T-helper 2 cell treated with Interferon-gamma antibody and Interleukin-4, amounts not matched to agents 5 μg/mL and 100 μg/mL, for 36 hours (primary cell): ENCODE data around the gene EPS8L1.
"Not testable (repeated sequence)": the region's sequence is repeated elsewhere in the genome, so short reads cannot be mapped to it uniquely, and the experiment has no call there.

Experiments
- DNase-seq: peaks from one replicate; pipeline ENCODE4 v3.0.0; 2021; ENCODE audit warnings: low spot score
- H3K27ac Mint-ChIP-seq: one replicate; pipeline ENCODE4 v1.8.0; 2021; ENCODE audit warnings: mild to moderate bottlenecking, mixed read lengths
- H3K27me3 Mint-ChIP-seq: one replicate; pipeline ENCODE4 v1.8.0; 2021; ENCODE audit warnings: low read depth, mixed read lengths
- H3K36me3 Mint-ChIP-seq: one replicate; pipeline ENCODE4 v1.8.0; 2021; ENCODE audit warnings: low read depth, mixed read lengths
- H3K4me1 Mint-ChIP-seq: one replicate; pipeline ENCODE4 v1.8.0; 2021; ENCODE audit warnings: low read depth, mixed read lengths
- H3K4me3 Mint-ChIP-seq: one replicate; pipeline ENCODE4 v1.8.0; 2022; ENCODE audit warnings: mild to moderate bottlenecking, moderate library complexity, mixed read lengths
- H3K9me3 Mint-ChIP-seq: one replicate; pipeline ENCODE4 v1.8.0; 2021; ENCODE audit warnings: mixed read lengths

The EPS8L1 gene

DNA sequence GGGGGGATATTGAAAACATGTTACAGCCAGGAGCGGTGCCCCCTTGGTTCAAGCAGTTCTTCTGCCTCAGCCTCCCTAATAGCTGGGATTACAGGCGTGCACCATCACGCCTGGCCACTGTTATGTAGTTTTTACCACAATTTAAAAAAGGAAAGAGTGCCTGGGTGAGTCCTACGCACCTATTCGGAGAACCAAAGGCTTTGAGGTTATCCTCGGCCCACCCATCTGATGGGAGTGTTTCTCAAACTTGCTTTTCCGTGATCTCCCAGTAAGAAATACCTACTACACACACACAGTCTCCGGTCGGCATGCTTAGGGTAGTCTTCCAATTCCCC, 33.4 kb upstream of the EPS8L1 start:
- H3K27ac Mint-ChIP-seq: peak overlapping the region; percentile 92
- H3K27me3 Mint-ChIP-seq: no peaks in the 10 kb centered on the region
- no peak for DNase-seq
- peak overlapping the region; percentile 84 for H3K4me3 Mint-ChIP-seq
- H3K36me3 Mint-ChIP-seq: peaks cover 28% of the 10 kb centered on the region
- H3K4me1 Mint-ChIP-seq: peaks cover 21% of the 10 kb centered on the region
- H3K9me3 Mint-ChIP-seq: no peaks in the 10 kb centered on the region

DNA sequence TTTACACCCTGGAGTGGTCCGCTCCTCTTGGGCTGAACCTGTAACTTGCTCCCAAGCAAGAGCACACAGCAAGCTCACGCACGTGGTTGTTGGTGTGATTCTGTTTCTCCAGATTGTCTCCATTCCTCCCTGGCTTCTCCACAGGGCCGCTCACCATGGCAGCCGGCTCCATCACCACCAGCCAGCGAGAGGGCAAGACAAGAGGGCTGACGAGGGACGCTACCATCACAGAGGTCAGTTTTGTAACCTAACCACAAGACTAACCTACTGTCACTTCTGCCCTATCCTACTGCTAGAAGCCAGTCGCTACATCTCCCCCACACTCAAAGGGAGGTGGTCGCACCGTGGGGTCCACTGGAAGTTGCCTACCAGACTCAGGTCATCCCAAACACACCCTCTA, 33.0 kb upstream of the EPS8L1 start:
- H3K27me3 Mint-ChIP-seq: no peaks in the 10 kb centered on the region
- DNase-seq: no peak
- peaks cover 28% of the 10 kb centered on the region for H3K36me3 Mint-ChIP-seq
- H3K9me3 Mint-ChIP-seq: no peaks in the 10 kb centered on the region
- H3K27ac Mint-ChIP-seq: peak overlapping the region; percentile 92
- peaks cover 21% of the 10 kb centered on the region for H3K4me1 Mint-ChIP-seq
- H3K4me3 Mint-ChIP-seq: peak overlapping the region; percentile 84

DNA sequence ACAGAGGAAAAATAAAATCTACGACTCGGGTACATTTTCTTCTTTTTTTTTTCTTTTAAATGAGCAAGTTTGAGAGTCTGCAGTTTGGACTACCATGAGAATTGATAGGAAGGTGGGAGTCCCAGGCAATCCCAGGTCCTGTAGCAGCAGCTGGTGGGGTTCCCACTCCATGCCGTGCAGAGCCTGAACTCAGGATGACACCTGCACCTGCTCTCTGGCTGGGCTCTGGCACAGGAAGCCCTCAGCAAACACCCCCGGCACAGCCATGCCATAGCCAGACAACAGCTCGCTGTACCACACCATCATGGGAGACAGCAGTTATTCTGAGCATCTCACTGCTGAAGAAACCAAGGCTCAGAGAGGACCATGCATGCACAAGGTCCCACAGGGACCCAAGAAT, 31.4 kb upstream of the EPS8L1 start:
- H3K4me1 Mint-ChIP-seq: peaks cover 21% of the 10 kb centered on the region
- no peaks in the 10 kb centered on the region for H3K9me3 Mint-ChIP-seq
- H3K4me3 Mint-ChIP-seq: no peak overlapping the region
- no peaks in the 10 kb centered on the region for H3K27me3 Mint-ChIP-seq
- peak overlapping the region; percentile 26 for H3K27ac Mint-ChIP-seq
- peaks cover 35% of the 10 kb centered on the region for H3K36me3 Mint-ChIP-seq
- no peak for DNase-seq

DNA sequence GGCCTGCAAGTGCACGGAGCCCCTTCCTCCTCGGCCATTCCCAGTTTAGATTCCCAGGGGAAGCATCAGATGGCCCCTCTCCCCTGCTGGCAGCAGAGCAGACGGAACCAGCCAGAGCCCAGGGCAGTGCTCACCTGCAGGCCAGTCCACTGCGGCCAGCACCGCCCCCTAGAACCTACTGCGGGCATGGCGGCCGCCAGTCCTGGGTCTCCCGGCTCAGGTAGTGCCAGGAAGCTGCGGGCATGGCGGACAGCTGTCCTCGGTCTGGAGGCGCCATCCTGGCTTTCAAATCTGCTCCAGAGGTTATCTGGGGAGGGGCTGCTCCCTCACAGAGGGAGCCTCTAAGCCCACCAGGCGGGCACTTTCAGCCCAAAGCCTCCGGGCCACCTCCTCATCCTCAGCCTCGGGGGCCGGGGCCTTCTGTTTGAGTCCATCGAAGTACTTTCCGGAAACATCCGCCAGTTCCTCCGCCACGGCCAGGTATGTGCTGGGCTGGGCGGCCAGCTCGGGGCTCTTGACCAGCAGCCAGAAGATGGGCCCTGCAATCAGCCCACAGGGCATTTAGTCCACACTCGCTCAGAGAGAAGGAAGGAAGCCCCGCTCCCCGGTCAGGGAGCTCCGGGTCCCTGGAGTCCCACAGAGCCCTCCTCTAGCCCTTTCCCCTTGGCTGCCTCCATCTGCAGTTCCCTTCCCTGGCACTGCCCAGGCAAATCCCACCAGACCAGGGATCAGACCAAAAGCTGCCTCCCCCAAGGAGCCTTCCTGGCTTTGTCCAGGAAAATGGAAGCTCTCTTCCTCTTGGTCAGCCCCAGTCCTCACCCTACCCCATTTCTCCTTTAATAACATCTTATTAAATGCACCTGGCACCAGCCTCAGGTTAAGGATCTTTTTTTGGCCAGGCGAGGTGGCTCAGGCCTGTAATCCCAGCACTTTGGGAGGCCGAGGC, 30.6 kb upstream of the EPS8L1 start:
- Mint-ChIP-seq H3K36me3 (peaks cover 34% of the 10 kb centered on the region), H3K27me3 (no peaks in the 10 kb centered on the region), H3K9me3 (no peaks in the 10 kb centered on the region), H3K4me1 (peaks cover 19% of the 10 kb centered on the region), H3K4me3 (no peak overlapping the region), H3K27ac (no peak overlapping the region)
- DNase-seq: no peak

DNA sequence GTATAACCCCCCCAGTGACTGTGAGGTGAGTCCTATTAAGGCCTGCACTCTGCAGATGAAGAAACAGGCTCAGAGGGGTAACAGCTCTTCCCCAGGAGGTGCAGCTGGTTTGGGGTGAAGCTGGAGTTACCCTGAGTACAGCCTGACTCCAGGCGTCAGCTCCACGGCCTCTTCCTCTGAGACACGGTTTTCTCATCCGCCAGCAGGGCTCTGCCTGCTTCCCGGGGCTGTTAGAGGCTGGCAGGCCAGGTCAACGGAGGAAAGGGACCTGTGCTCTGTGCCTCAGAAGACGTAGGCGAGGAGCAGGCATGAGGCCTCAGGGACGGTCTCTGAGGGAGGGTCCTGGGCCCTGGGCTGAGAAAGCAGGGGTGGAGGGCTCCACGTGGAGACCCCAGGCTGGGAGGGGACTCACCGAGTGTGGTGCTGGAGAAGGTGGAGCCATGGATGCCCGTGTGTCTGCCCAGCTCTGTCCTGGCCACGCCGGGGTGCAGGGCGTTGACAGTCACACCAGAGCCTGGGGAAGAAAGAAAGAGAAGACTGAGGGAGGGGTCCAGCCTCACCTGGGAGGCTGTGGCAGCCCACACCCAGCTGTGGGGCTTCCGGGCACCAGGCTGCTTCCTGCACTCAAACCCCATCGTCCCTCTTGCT, 28.6 kb upstream of the EPS8L1 start:
- no peak for DNase-seq
- H3K36me3 Mint-ChIP-seq: peaks cover 31% of the 10 kb centered on the region
- H3K9me3 Mint-ChIP-seq: no peaks in the 10 kb centered on the region
- peaks cover 8% of the 10 kb centered on the region for H3K4me1 Mint-ChIP-seq
- H3K4me3 Mint-ChIP-seq: no peak overlapping the region
- H3K27ac Mint-ChIP-seq: no peak overlapping the region
- H3K27me3 Mint-ChIP-seq: no peaks in the 10 kb centered on the region

DNA sequence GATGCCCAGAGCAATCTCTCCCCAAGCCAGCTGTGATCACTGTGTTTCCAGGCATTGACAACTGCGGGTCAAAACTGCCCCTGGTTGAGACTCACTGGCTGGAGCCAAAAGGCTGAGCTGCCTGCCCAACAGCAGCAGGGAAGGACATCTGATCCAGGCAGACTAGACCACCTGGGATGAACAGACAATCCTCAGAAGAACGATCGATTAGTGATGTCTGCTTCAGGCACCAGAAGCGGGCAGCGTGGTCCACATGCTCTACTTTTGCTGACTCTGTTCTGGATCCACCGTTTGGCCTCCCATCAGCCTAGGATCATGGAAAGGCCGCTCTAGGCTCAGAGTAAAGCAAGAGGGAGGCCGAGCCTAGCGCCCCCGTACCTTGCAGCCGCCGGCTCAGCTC, 27.7 kb upstream of the EPS8L1 start:
- DNase-seq: no peak
- Mint-ChIP-seq H3K9me3 (no peaks in the 10 kb centered on the region), H3K36me3 (peaks cover 33% of the 10 kb centered on the region)

DNA sequence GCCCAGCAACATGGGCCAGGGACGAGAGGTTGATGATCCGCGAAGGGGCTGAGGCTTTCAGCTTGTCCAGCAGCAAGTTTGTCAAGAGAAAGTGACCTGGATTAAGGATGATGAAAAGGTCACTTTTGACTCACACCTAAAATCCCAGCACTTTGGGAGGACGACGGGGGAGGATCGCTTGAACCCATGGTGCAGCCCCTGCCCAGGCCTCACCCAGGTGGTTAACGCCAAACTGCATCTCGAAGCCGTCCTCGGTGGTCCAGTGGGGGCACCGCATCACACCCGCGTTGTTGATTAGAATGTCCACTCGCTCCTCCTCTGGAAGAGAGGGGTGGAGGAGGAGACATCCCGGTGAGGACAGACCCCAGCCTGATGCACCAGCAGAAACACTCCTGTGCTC, 27.2 kb upstream of the EPS8L1 start:
- Mint-ChIP-seq H3K4me1 (no peaks in the 10 kb centered on the region), H3K36me3 (peaks cover 36% of the 10 kb centered on the region), H3K27me3 (no peaks in the 10 kb centered on the region), H3K4me3 (no peak overlapping the region), H3K9me3 (no peaks in the 10 kb centered on the region), H3K27ac (no peak overlapping the region)
- DNase-seq: no peak

More for the DNA sequence above, 27.7 kb upstream of the EPS8L1 start:
- Mint-ChIP-seq H3K4me3 (no peak overlapping the region), H3K27me3 (no peaks in the 10 kb centered on the region), H3K27ac (no peak overlapping the region), H3K4me1 (no peaks in the 10 kb centered on the region)

DNA sequence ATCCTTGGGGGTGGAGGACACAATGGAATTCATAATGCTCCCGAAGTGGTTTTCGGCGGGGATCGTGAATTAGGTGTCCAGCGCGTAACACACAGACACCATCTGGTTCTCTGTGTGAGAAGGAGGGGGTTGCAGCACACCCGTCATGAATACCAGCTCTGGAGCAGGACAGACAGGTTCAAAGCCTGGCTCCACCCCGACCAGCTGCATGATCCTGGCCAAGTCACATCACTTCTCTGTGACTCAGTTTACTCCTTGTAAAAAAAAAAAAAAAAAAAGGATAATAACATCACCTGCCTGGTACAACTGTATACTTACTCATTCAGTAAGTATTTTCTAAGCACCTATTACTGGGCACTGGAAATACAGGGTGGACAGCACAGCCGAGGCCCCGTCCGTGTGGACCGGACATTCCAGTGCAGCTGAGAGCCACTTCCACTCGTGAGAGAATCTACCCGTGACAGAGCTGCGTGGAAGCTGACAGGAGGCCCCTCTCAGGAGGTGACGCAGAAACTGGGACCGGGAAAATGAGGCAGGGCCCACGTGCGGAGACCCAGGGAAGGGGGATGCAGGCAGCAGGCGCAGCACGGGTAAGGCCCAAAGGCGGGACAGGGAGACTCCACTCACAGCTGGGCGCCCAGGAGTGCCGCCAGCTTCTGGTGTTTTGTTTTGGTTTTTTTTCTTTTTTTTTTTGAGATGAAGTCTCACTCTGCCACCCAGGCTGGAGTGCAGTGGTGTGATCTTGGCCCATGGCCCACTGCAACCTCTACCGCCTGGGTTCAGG, 24.7 kb upstream of the EPS8L1 start:
- H3K4me1 Mint-ChIP-seq: no peaks in the 10 kb centered on the region
- H3K4me3 Mint-ChIP-seq: no peak overlapping the region
- no peak overlapping the region for H3K27ac Mint-ChIP-seq
- no peaks in the 10 kb centered on the region for H3K27me3 Mint-ChIP-seq
- no peaks in the 10 kb centered on the region for H3K9me3 Mint-ChIP-seq
- no peak for DNase-seq
- H3K36me3 Mint-ChIP-seq: peaks cover 37% of the 10 kb centered on the region

DNA sequence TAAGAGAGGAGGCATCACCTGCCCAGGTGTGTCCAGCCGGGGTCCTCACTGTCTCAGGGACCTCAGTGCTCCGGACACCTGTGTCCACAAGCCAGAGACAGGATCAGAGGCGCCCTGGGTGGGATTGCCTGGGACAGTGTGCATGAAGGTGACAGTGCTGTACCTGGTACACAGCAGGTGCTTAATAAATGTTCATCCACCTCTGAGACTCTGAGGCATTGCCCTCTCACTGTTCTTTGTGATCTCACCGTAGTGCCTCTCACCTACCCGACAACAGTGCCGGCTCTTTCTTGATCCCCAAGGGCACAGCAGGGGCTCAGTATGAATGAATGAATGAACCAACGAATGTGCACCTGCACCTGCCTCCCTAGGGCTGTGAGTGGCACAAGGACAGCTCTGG, 21.9 kb upstream of the EPS8L1 start:
- H3K4me3 Mint-ChIP-seq: no peak overlapping the region
- peaks cover 45% of the 10 kb centered on the region for H3K36me3 Mint-ChIP-seq
- no peaks in the 10 kb centered on the region for H3K4me1 Mint-ChIP-seq
- no peak for DNase-seq
- H3K9me3 Mint-ChIP-seq: no peaks in the 10 kb centered on the region
- no peaks in the 10 kb centered on the region for H3K27me3 Mint-ChIP-seq
- no peak overlapping the region for H3K27ac Mint-ChIP-seq

DNA sequence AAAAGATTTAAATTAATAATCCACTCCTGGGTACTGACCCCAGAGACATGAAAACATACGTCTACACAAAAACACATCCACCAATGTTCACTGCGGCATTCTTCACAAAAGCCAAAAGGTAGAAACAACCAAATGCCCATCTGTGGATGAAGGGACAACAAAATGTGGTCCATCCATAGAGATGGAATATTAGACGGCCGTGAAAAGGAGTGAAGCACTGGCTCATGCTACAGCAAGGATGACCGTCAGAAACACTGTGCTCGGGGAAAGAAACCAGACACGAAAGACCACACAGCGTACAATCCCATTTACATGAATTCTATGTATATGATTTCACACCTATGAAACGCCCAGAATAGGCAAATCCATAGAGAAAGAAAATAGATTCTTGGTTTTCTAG, 18.8 kb upstream of the EPS8L1 start:
- H3K36me3 Mint-ChIP-seq: peaks cover 43% of the 10 kb centered on the region
- H3K4me1 Mint-ChIP-seq: peaks cover 2% of the 10 kb centered on the region
- no peaks in the 10 kb centered on the region for H3K9me3 Mint-ChIP-seq
- no peak for DNase-seq
- H3K4me3 Mint-ChIP-seq: no peak overlapping the region
- no peaks in the 10 kb centered on the region for H3K27me3 Mint-ChIP-seq
- H3K27ac Mint-ChIP-seq: no peak overlapping the region

DNA sequence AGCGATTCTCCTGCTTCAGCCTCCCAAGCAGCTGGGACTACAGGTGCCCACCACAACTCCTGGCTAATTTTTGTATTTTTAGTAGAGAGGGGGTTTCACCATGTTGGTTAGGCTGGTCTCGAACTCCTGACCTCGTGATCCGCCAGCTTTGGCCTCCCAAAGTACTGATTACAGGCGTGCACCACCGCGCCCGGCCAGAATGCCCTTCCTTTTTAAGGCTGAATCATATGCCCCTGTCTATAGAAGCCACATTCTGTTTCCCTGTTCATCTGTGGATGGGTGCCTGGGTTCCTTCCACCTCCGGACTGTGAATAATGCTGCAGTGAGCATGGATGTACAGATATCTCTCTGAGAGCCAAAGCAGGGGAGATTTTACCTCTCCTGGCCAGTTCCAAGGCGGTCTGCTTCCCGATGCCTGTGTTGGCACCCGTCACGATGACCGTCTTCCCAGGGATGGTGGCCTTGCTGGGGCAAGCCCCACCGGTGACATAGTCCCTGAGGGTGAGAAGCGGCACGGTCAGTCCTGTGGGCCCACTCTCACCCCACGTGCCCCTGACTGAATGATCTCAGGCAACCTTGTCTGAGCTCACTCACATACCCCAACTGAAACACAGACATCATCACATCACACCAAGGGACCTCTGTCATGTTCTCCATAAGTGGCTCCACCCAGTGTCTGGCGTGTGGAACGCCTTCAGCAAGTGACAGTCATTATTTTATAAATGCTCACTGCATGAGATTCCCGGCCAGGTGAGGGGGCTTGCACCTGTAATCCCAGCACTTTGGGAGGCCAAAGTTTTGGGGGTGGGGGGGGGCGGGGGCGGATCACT, 16.7 kb upstream of the EPS8L1 start:
- peaks cover 6% of the 10 kb centered on the region for H3K4me1 Mint-ChIP-seq
- no peak overlapping the region for H3K27ac Mint-ChIP-seq
- no peak overlapping the region for H3K4me3 Mint-ChIP-seq

DNA sequence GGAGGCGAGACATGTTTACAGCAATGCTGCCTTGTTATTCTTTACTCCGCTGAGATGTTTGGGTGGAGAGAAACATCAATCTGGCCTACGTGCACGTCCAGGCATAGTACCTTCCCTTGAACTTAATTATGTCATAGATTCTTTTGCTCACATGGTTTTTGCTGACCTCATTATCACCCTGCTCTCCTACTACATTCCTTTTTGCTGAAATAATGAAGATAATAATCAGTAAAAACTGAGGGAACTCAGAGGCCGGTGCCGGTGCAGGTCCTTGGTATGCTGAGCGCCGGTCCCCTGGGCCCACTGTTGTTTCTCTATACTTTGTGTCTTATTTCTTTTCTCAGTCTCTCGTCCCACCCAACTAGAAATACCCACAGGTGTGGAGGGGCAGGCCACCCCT, 15.4 kb upstream of the EPS8L1 start:
- H3K36me3 Mint-ChIP-seq: peaks cover 29% of the 10 kb centered on the region
- H3K4me1 Mint-ChIP-seq, DNase-seq, H3K4me3 Mint-ChIP-seq, H3K27me3 Mint-ChIP-seq, H3K27ac Mint-ChIP-seq, H3K9me3 Mint-ChIP-seq: not testable (repeated sequence)

More for the DNA sequence above, 16.7 kb upstream of the EPS8L1 start:
- Mint-ChIP-seq H3K27me3 (peaks cover 4% of the 10 kb centered on the region), H3K9me3 (no peaks in the 10 kb centered on the region), H3K36me3 (peaks cover 33% of the 10 kb centered on the region)
- no peak for DNase-seq

DNA sequence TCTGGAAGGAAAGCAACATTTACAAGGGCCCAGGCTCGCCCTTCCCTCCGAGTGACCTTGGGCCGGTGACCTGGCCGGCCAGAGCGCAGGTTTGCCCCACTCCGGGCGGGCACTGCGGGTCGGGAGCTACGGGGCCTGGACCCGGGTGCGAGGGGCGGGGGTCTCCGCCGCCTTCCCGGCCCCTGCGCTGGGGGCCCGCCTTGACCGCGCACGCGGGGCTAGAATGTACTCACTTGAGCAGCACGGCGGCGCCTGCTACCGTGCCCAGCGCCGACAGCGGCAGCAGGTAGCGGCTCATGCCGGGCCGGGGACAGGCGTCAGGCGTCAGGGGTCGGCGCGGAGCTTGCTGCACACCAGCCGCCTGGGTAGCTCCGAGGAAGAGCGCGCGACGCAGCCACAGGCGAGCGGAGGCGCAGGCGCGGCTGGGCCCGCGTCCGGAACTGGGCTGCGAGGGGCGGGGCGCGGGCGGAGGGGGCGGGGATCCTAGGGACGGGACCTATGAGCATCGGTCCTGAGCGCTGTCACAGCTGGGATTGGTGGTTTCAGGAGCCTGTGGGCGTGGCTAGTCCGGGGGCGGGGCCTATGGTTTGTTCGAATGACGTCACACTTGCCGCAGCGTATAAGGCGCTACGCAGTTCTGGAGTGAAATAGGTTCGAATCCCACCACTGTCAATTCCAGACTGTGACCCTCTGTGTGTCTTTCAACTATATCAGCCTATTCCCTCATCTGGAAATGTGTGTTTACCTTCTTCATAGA, 12.8 kb upstream of the EPS8L1 start, which contains the start of gene RDH13:
RDH13 (minus strand) TSS at position 414 of the 757 bp plus-strand sequence; CDS start at position 298, 116 bp downstream.
- peaks cover 6% of the 10 kb centered on the region for H3K4me1 Mint-ChIP-seq

More for the DNA sequence above, 12.8 kb upstream of the EPS8L1 start, which contains the start of gene RDH13:
- H3K4me3 Mint-ChIP-seq: peak within 1 kb of the TSS; percentile 90
- peaks cover 27% of the 10 kb centered on the region for H3K27me3 Mint-ChIP-seq
- peak; percentile 95 for DNase-seq
- peak within 1 kb of the TSS; percentile 41 for H3K27ac Mint-ChIP-seq
- H3K36me3 Mint-ChIP-seq: peaks cover 14% of the 10 kb centered on the region
- H3K9me3 Mint-ChIP-seq: no peaks in the 10 kb centered on the region
